Spleen (tissue), 11 donors: Measurements from ENCODE around the gene TMEM175. TPM values are rescaled to one million over a fixed set of nuclear protein-coding genes. Genes with fewer than 3 reads are reported as not detected.

Source experiments
- DNase-seq: peaks from one replicate; pipeline ENCODE4 v3.0.0-alpha.2; 2020
- H3K27ac ChIP-seq, 8 donors: fragments of 200-600 bp; sonication (generic) in 7 of 8; 1 replicate in 4 of 8; 2 replicates in 4 of 8; pipeline versions ENCODE4 v1.5.0 to v1.8.0; 2016 to 2021; ENCODE audit warnings: inconsistent platforms in 4 of 8, mild to moderate bottlenecking in 4 of 8, moderate library complexity in 1 of 8
- H3K27me3 ChIP-seq, 7 donors: fragments of 200-600 bp; sonication (generic) in 6 of 7; replicated peaks in 1 of 7; 1 replicate in 4 of 7; 2 replicates in 3 of 7; pipeline versions ENCODE4 v1.5.0 to v1.8.0; 2016 to 2021; ENCODE audit warnings: inconsistent platforms in 3 of 7, mild to moderate bottlenecking in 1 of 7
- H3K36me3 ChIP-seq, 6 donors: fragments of 200-600 bp; sonication (generic) in 5 of 6; 1 replicate in 4 of 6; 2 replicates in 2 of 6; pipeline versions ENCODE4 v1.5.0 to v1.8.0; 2016 to 2021; ENCODE audit warnings: inconsistent platforms in 2 of 6
- H3K4me1 ChIP-seq, 6 donors: fragments of 200-600 bp; sonication (generic) in 5 of 6; 1 replicate in 3 of 6; 2 replicates in 3 of 6; pipeline versions ENCODE4 v1.5.0 to v1.8.0; 2016 to 2021; ENCODE audit warnings: inconsistent platforms in 3 of 6
- H3K4me3 ChIP-seq, 8 donors: fragments of 200-600 bp; sonication (generic) in 7 of 8; 1 replicate in 4 of 8; 2 replicates in 4 of 8; pipeline versions ENCODE4 v1.5.0 to v1.8.0; 2016 to 2021; ENCODE audit warnings: inconsistent platforms in 4 of 8, mild to moderate bottlenecking in 4 of 8, moderate library complexity in 2 of 8
- H3K9me3 ChIP-seq, 8 donors: fragments of 200-600 bp; sonication (generic) in 7 of 8; 1 replicate in 4 of 8; 2 replicates in 4 of 8; pipeline versions ENCODE4 v1.5.0 to v1.8.0; 2016 to 2021; ENCODE audit warnings: inconsistent platforms in 4 of 8
- POLR2A ChIP-seq, 3 donors: fragments of 450-650 bp; IDR thresholded peaks; one replicate each; pipeline ENCODE4 v1.5.1; 2017; ENCODE audit warnings: antibody characterized with exemption in 3 of 3, mild to moderate bottlenecking in 1 of 3
- POLR2AphosphoS5 ChIP-seq, 3 donors: sonication (generic); formaldehyde crosslinking; IDR thresholded peaks; one replicate each; pipeline ENCODE4 v1.5.1; 2017; ENCODE audit warnings: antibody characterized with exemption in 3 of 3
- WGBS, 5 donors: extraction: QIAGEN DNeasy Blood & Tissue Kit in 3 of 5; methylation state at CpG; one replicate each; pipeline versions ENCODE4 v1.1.5 to v1.1.7; 2013 to 2018; 5-methylcytosine and 5-hydroxymethylcytosine counted together
- intact Hi-C: fragments of 100-400 bp; cut with DNase I; formaldehyde crosslinking; loops from one replicate; pipeline ENCODE4 v1.15.0; 2023; ENCODE audit warnings: low total_unique reads
- polyA plus RNA-seq, 3 donors: library from polyadenylated mRNA; stranded (reverse); fragments of 200-250 nt; gene quantifications; one replicate each; pipeline ENCODE4 v1.2.1, GENCODE V29; 2013
- total RNA-seq, 7 donors: library from RNA; depleted of rRNA in 3 of 7; stranded (reverse); fragments of >200 nt in 3 of 7; fragmentation: NEBNext Ultra II Directional in 4 of 7; extraction: Animal tissue kit (Norgen Biotek cat#: 25700) in 4 of 7; gene quantifications; one replicate each; pipeline versions ENCODE4 v1.1.0 to v1.2.1, GENCODE V29; 2016 to 2021
- TF ChIP-seq, protein P1 (sequence below), 11 experiments: fragments of 200-600 bp in 7 of 11; fragments of 450-650 bp in 4 of 11; sonication (generic) in 4 of 11; IDR thresholded peaks in 8 of 11; conservative IDR thresholded peaks in 3 of 11; 1 replicate in 7 of 11; 2 replicates in 4 of 11; pipeline versions ENCODE4 v1.4.0 to v1.8.0; 2016 to 2021; ENCODE audit warnings: antibody characterized with exemption in 11 of 11, inconsistent platforms in 4 of 11, mild to moderate bottlenecking in 1 of 11
- donor health status: healthy with polysubstance abuse.
- donor health status: DM: no; HTN: no; CAD: no; lungs with moderate emphysema.
- donor health status: DM: no; HTN: no; CAD: no.
- donor health status: Bipolar disorder and iron deficiency.
- donor health status: healthy.
- donor health status: DM: no; HTN: no; CAD: no.
- donor health status: DM: yes; HTN: yes; CAD: no.

The TMEM175 gene
- total and polyA plus RNA-seq, 10 donors = 38.2 to 83.9 (median 60.4) TPM

DNA sequence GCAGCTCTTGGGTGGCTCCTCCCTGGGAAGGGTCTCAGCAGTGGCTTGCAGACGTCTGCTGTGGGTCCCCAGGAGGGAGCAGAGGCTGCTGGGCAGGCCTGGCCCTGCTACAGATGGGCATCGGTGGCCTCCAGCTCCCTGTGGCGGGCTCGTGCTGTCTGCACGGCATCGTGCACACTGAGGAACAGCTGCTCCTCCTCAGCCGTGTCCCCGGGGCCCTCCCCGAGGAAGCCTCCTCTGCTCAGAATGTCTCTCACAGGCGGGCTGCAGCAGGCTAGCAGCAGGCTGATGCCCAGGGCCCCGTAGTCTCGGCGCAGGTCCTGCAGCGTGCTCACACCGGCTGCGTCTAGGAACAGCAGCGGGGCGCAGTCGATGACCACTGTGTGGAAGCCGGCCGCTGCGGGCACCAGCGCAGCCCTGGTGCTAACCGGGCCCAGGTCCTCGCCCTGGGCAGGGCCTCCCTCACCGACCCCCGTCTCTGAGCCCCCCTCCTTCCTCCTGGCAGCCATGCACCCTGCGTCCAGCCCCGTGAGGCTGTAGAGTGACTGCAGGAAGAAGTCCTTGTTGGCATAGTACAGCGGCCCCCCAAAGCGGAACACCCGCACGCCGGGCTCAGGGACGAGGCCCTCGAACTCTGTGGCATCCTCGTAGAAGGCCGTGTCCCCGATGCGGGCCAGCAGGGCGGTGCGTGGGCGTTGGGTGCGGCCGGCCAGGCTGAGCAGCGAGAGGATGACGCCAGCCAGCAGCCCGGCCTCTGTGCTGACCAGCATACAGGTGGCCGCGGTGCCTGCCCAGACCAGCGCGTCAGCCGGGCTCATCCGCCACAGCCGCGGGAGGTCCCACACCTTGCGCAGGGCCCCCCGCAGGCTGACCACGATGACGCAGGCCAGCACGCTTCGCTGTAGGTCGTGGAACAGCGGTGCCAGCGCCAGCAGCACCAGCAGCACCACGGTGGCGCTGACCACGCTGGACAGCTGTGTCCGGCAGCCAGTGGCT, 56.8 kb downstream of the TMEM175 start:
- no peak for DNase-seq
- Histone ChIP-seq H3K9me3 (no peaks in the 10 kb centered on the region), H3K4me3 (no peak overlapping the region), H3K27me3 (no peaks in the 10 kb centered on the region), H3K4me1 (peaks cover 24 to 71% (median 55%) of the 10 kb centered on the region in 6 donors), H3K36me3 (peaks cover 0 to 33% (median 16%) of the 10 kb centered on the region in 6 donors), H3K27ac (no peak overlapping the region)
- TF ChIP-seq, protein P1, sequence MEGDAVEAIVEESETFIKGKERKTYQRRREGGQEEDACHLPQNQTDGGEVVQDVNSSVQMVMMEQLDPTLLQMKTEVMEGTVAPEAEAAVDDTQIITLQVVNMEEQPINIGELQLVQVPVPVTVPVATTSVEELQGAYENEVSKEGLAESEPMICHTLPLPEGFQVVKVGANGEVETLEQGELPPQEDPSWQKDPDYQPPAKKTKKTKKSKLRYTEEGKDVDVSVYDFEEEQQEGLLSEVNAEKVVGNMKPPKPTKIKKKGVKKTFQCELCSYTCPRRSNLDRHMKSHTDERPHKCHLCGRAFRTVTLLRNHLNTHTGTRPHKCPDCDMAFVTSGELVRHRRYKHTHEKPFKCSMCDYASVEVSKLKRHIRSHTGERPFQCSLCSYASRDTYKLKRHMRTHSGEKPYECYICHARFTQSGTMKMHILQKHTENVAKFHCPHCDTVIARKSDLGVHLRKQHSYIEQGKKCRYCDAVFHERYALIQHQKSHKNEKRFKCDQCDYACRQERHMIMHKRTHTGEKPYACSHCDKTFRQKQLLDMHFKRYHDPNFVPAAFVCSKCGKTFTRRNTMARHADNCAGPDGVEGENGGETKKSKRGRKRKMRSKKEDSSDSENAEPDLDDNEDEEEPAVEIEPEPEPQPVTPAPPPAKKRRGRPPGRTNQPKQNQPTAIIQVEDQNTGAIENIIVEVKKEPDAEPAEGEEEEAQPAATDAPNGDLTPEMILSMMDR (IDR thresholded peaks at IDR 0.05 in 8 of 11, conservative IDR thresholded peaks at IDR 0.05 in 3 of 11) = no peak
- TF ChIP-seq POLR2A (IDR thresholded peaks at IDR 0.05) = no peak
- intact Hi-C loops = loop anchor here (10.0 kb wide), 1 partner anchor 224 kb away; no protein-coding TSS in a partner anchor
- WGBS, 5 donors = 91 to 94% (median 94%) methylated on average over 21 to 69 of the region's 69 CpGs

DNA sequence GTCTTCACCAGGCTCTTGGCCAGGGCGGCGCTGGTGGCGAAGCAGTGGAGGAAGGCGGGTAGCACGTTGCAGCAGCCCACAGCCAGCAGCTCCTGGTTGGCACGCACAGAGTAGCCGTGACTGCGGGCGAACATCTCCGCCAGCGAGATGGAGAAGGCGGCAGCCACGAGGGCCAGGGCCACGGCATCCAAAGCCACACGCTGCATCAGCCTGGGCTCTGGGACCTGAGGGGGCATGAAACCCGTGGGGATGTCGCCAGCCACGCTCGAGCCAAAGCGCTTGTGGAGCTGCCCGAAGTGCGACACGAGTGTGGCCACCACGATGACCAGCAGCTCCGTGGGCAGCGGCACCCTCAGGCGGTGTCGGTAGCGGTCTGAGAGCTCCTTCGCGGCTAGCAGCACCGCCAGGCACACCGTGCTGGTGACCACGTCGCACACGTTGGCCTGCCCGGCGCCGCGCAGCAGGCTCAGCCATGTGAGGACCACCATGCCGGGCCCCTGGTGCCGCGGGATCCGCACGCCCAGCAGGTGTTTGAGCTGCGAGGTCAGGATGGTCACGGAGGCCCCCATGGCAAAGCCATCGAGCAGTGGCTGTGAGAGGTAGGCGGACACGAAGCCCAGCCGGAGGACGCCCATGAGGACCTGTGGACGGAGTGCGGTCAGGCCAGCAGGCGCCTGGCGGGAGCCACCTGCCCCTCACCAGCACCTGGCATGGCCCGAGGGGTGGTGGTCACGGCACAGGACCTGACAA, 57.6 kb downstream of the TMEM175 start:
- TF ChIP-seq POLR2AphosphoS5 (IDR thresholded peaks at IDR 0.05) (no peak), POLR2A (IDR thresholded peaks at IDR 0.05) (no peak)
- TF ChIP-seq, protein P1 (IDR thresholded peaks at IDR 0.05 in 8 of 11, conservative IDR thresholded peaks at IDR 0.05 in 3 of 11) = no peak
- intact Hi-C loops = loop anchor here (10.0 kb wide), 1 partner anchor 225 kb away; no protein-coding TSS in a partner anchor
- H3K27me3 ChIP-seq = no peaks in the 10 kb centered on the region
- no peaks in the 10 kb centered on the region for H3K9me3 ChIP-seq
- no peak overlapping the region for H3K27ac ChIP-seq
- no peak for DNase-seq
- peaks cover 24 to 65% (median 50%) of the 10 kb centered on the region in 6 donors for H3K4me1 ChIP-seq
- H3K4me3 ChIP-seq = no peak overlapping the region
- H3K36me3 ChIP-seq = peaks cover 0 to 33% (median 16%) of the 10 kb centered on the region in 6 donors
- WGBS, 5 donors = 95 to 97% (median 96%) methylated on average over 23 to 58 of the region's 58 CpGs

DNA sequence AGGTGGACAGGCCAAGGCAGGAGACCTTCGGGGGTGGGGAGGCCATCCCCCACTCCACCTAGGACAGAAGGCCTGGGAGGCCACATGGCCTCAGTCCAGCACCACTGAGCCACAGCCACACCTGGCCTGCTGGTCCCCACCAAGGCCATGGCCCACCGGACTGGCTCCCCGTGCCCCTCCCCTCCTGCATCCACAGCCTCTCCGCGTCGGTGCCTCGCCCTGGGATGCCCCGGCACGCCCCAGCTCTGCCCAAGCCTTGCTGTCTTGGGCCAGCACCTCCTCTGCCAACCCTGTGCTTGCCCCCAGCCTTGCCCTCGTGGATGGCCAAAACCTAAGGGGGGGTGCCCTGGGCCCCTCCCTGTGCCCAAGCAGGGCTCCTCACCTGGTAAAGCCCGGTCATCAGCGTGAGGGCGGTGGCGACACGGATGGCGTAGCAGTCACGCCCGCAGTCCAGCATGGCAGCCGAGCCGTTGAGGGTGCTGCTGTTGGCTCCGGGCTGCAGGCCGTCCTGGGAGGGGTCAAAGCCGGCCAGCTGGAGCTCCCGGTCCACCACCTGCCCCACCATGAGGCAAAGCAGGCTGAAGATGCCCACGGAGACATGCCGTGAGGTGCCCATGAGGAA, 58.6 kb downstream of the TMEM175 start:
- intact Hi-C loops = no loop called here
- WGBS, 5 donors = 91 to 99% (median 95%) methylated on average over 21 to 26 of the region's 26 CpGs

More for the DNA sequence above, 58.6 kb downstream of the TMEM175 start:
- Histone ChIP-seq H3K27me3 (peaks cover 0 to 3% (median 0%) of the 10 kb centered on the region in 7 donors), H3K27ac (no peak overlapping the region), H3K4me3 (no peak overlapping the region), H3K9me3 (no peaks in the 10 kb centered on the region), H3K36me3 (peaks cover 0 to 33% (median 16%) of the 10 kb centered on the region in 6 donors), H3K4me1 (peaks cover 16 to 55% (median 41%) of the 10 kb centered on the region in 6 donors)
- no peak for DNase-seq
- no peak for TF ChIP-seq POLR2AphosphoS5 (IDR thresholded peaks at IDR 0.05)
